HG03025 (cell line): Measurements from ENCODE around the gene CCDC8.
"Not testable (repeated sequence)": the region's sequence is repeated elsewhere in the genome, so short reads cannot be mapped to it uniquely, and the experiment has no call there.

Experiments used
- ATAC-seq: cut with Tn5 transposase; IDR thresholded peaks from one replicate; pipeline ENCODE4 v1.9.1; 2021; ENCODE audit warnings: mild to moderate bottlenecking, moderate library complexity; ENCODE audit not compliant: unreplicated experiment, low FRiP score

The CCDC8 gene, protein sequence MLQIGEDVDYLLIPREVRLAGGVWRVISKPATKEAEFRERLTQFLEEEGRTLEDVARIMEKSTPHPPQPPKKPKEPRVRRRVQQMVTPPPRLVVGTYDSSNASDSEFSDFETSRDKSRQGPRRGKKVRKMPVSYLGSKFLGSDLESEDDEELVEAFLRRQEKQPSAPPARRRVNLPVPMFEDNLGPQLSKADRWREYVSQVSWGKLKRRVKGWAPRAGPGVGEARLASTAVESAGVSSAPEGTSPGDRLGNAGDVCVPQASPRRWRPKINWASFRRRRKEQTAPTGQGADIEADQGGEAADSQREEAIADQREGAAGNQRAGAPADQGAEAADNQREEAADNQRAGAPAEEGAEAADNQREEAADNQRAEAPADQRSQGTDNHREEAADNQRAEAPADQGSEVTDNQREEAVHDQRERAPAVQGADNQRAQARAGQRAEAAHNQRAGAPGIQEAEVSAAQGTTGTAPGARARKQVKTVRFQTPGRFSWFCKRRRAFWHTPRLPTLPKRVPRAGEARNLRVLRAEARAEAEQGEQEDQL

DNA sequence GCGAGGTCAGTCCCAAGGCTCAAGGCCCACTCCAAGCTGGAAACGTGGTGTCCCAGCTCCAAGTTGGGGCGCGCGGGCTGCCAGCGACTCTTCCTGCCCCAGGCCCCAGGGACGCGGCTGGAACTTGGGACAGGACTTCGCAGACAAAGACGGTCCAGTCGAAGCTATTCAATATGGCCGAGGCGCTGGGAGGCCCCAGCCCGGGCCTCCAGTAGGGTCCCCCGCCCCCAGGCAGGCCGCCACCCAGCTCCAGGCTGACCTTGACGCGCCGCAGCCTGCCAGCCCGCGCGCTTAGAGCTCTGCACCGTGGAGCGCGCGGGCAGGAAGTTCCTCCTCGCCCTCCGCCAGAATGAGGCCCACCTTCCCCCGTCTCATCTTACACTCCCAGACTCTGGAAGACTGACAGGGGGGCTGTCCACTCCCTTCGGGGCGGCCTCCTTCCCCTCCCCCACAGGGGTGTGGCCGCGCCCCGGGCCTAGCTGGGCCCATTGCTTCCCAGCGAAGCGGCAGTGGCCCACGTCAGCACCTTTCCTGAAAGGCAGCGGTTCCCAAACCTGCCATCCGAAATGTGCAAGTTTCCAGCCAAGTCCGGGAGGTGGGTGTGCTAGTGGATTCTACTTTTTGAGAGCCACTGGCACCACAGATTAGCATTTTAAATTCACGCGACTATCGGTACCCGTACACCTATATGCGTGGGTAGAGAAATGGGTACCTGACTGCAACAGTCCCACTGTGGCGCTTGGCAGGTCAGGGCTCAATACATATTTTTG is at the start of gene CCDC8:
CCDC8 (minus strand) TSS at position 303 of the 770 bp plus-strand sequence. CDS start 754 bp downstream, outside the sequence.
- ATAC-seq, result no peak

GRCh38 chr19:46461537-46461936 is 48.2 kb upstream of the CCDC8 start:
- no peak for ATAC-seq

- no peak for ATAC-seq
These were observed 47.6 kb upstream of the CCDC8 start for GRCh38 chr19:46460981-46461380.

- ATAC-seq, result no peak
These were observed 46.7 kb upstream of the CCDC8 start for GRCh38 chr19:46460055-46460454.

- no peak for ATAC-seq
These were observed 43.6 kb upstream of the CCDC8 start for GRCh38 chr19:46456930-46457329.

DNA sequence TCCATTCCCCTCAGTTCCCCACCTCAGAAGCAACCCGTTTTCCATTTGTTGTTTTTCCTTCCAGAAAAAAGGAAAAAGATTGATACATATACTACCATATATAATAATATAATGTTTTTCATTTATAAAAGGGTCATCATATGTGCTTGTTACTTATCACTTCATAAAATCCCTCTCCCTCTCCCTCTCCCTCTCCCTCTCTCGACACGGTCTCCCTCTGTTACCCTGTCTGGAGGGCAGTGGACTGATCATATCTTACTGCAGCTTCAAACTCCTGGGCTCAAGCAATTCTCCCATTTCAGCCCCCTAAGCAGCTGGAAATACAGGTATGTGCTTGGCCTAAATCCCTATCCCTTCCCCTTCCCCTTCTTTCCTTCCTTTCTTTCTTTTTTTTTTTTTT is 40.9 kb upstream of the CCDC8 start:
- no peak for ATAC-seq

DNA sequence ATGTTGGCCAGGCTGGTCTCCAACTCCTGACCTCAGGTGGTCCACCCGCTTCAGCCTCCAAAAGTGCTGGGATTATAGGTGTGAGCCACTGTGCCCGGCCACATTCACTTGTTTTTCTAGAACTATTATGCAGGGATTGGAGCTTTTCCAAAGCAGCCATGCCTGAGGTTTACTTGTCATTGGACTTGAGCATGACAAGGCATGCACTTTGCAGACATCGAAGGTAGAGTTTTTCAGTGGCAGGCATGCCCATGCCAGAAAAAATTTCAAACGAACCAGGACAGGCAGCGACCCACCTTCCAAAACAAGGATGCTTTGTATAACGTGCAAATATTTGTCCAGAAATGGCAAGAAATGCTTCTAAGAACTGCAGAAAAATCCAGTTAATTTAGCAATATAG is 40.3 kb upstream of the CCDC8 start:
- no peak for ATAC-seq

DNA sequence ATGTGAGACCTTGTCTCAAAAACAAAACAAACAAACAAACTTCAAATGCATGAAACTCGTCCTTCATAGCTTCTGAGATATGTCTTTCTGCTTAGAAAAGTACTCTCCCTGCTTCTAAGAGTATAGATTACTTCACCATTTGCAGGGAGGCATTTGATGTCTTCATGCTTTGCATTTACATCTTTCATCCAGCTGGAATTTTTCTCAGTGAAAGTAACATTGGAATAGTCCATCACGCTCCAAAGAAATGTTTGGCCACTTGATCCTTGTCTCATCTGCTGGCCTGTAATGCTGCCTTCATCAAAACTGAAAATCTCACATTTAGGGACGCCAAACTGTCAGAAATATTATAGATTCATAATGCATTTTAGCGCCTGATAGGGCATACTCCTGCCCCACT is 38.8 kb upstream of the CCDC8 start:
- ATAC-seq, result no peak

DNA sequence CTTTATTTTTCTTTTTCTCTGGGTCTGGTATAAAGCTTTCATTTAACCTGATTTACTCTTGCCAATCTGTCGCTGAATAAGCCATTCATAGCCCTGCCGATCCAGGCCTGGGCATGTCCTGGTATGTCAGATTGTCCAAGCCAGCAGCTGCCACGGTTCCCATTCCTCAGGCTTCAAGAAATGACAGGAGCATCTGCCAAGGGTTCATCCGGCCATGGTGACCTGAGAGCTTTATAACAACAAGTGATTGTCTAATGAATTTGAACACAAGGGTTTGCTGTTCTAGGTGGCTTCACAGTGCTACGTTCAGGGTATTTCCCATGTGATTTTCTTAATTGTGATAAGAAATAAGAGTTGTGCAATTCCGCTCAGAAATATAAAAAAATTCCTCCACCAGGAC is 38.0 kb upstream of the CCDC8 start:
- no peak for ATAC-seq

DNA sequence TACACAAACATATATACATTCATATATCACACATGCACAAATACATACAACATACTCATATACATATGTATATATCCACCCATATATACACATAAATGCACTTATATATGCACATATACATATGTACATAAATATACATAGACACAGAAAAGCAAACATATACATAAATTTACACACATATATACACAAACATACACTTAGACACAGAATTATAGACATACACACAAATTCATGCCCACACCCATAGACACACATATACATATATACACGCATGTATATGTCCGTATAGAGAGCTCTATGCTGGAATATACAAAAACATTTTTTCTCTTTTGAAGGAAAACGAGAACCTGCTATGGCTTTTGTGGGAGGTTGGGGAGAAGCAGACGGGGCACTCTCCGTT is 37.4 kb upstream of the CCDC8 start:
- ATAC-seq, result no peak

- no peak for ATAC-seq
These were observed 35.9 kb upstream of the CCDC8 start for GRCh38 chr19:46449228-46449627.

GRCh38 chr19:46448601-46449000 is 35.2 kb upstream of the CCDC8 start:
- no peak for ATAC-seq

DNA sequence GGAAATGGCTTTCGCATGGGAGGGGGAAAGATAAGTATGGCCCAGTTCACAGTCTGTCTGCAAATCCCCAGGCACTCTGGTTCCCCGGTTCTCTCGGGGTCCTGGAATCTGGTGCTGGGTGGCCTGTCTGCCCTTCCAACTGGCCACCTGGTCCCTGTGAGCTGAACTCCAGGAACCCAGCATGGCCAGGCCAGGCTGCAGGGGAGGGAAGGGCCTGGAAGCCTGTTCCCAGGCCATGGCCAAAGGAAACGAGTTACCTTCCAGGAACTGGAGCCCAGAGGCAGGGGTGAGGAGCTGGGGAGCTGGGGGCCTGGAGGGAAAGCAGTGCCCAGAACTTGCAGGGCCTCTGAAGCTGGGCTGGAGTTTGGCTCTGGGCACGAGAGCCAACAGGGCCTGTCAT is 34.5 kb upstream of the CCDC8 start:
- ATAC-seq, result no peak

- ATAC-seq, result no peak
These were observed 33.6 kb upstream of the CCDC8 start for GRCh38 chr19:46447006-46447405.

GRCh38 chr19:46446021-46446420 is 32.7 kb upstream of the CCDC8 start:
- no peak for ATAC-seq

GRCh38 chr19:46442808-46443450 is 29.6 kb upstream of the CCDC8 start:
- ATAC-seq, result no peak

DNA sequence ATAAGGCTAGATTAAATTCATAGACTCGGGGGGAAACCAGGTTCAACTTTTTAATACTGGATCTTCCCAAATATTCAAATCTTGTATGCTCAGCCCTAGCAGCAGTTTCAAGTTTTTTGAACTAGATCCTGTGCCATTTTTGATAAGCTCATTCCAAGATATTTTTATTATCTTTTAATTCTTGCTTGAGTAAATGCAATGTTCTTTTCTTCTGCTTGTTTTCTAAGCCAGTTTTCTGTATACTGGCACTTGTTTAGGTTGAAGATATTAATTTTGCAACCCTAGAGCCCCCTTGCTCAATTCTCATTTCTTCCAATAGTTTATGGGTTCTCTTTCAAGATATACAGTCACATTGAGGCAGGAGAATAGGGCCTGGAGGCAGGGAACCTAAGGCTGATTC is 28.5 kb upstream of the CCDC8 start:
- ATAC-seq, result no peak

DNA sequence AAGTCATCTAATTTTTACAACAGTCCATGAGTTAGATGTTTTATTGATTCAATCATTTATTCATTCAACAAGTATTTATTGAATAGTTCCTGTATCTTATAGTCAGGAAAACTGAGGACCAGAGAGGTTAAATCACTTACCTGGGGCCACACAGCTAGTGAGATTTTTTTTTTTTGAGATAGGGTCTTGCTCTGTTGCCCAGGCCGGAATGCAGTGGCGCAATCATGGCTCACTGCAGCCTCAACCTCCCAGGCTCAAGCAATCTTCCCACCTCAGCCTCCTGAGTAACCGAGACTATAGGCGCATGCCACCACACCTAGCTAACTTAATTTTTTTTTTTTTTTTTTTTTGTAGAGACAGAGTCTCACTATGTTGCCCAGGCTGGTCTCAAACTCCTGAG is 22.3 kb upstream of the CCDC8 start:
- not testable (repeated sequence) for ATAC-seq

DNA sequence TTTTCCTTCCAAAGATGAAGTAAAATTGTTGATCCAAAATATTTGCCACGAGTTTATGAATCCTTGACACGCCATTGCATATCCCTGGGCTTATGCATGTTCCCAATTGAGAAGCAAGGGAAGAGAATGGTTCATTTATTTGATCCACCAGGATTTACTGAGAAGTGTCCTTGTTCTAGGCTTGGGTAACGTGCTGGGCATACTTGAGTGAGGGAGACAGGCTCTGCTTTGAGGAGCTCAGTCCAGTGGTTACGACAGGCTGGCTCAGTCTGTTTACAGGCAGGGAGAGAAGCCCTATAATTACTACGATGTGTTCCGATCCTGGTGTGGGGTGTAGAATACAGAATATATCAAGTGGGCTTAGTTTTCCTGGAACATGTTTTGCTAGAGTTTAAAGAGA is 21.6 kb upstream of the CCDC8 start:
- ATAC-seq, result no peak

GRCh38 chr19:46433470-46433869 is 20.1 kb upstream of the CCDC8 start:
- ATAC-seq, result not testable (repeated sequence)

DNA sequence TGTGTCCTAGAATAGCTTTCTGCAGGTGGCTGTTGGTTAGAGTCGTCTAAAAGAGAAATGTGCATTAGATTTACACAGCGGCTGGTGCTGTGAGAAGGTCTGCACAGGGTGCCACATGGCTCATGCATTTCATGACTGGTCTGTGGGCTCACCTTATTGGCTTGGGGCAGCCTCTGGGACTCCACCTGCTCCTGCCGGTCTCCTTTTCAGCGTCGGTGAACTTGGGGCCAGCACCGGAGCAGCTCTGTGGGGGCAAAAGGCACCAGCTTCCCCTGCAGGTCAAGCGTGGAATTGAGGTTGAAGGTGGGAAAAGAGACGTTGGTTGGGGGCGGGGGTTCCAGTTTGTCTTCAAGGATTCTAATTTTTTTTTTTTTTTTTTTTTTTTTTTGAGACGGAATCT is 18.5 kb upstream of the CCDC8 start:
- ATAC-seq, result no peak
